SK-N-DZ (cell line): ENCODE measurements around the gene GPR107.

ENCODE experiments used
- DNase-seq: peaks from one replicate; pipeline ENCODE4 v3.0.0-alpha.2; 2015; ENCODE audit warnings: low spot score

Gene GPR107

DNA sequence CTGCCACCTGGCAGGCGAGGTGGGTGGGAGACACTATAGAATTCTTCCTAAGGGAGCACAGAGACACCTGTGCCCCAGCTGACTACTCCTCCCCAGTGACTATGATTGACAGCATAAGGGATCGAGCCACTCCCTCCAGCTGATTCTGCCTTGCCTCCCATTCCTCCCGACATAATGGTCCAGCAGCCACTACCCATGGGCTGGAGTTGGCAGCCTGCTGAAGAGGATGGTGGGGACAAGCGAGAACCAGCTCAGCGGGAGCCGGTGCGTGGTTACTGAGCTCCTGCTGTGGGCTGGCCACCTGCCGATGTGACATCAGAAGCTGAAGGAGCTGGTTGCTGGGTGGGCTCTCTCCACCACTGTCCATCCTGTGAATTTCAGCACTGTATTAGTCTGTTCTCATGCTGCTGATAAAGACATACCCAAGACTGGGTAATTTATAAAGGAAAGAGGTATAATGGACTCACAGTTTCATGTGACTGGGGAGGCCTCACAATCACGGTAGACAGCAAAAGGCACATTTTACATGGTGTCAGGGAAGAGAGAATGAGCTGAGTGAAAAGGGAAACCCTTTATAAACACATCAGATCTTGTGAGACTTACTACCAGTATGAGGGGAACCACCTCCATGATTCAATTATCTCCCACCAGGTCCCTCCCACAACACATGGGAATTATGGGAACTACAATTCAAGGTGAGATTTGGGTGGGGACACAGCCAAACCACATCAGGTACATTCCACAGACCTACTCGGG lies 106.4 kb downstream of the GPR107 start:
- DNase-seq, result no peak

DNA sequence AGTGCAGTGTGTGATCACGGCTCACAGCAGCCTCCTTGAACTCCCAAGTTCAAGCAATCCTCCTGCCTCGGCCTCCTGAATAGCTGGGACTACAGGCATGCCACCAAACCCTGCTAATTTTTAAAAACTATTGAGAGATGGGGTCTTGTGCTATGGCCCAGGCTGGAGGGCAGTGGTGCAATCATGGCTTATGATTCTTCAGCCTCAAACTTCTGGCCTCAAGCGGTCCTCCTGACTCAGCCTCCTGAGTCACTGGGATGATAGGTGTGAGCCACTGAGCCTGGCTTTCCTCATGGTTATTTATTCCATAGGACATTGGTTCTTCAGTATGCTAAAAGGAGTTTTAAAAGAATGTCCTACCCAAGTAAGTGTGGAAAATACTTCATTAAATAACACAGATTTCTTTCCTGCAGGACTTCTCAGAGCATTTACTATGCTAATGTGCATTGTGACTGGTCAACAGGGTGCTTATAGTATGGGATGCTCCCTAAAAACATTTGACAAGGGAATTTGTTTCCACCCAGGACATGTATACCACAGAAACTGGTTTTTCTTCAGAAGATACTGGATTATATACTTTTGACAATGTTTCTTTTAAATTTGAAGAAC lies 107.3 kb downstream of the GPR107 start:
- DNase-seq, result no peak

DNA sequence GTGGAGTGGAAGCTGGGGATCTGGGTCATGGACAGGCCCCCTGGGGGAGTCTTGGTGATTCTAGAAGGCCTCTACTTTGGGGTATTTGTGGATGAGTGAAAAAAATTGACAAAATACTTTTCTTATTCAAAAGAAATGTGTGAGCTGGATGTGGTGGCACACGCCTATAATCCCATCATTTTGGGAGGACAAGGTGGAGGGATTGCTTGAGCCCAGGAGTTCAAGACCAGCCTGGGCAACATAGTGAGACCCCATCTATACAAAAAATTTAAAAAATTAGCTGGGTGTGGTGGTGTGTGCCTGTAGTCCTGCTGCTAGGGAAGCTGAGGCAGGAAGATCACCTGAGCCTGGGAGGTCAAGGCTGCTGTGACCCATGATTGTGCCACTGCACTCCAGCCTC lies 111.9 kb downstream of the GPR107 start:
- no peak for DNase-seq

DNA sequence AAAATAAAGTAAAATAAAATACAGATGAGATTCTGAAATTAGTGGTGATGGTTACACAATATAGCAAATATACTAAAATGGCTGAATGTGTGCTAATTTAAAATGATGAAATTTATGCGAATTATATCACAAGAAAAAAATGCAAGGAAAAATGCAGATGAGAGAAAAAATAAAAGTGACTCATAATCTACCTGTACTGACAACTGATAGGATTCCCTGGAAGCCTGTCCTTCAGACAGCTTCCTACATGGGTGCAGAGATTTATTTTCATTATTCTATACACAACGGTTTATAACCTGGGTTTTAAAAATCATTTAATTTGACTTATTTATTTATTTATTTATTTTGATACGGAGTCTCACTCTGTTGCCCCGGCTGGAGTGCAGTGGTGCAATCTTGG lies 112.7 kb downstream of the GPR107 start:
- no peak for DNase-seq

DNA sequence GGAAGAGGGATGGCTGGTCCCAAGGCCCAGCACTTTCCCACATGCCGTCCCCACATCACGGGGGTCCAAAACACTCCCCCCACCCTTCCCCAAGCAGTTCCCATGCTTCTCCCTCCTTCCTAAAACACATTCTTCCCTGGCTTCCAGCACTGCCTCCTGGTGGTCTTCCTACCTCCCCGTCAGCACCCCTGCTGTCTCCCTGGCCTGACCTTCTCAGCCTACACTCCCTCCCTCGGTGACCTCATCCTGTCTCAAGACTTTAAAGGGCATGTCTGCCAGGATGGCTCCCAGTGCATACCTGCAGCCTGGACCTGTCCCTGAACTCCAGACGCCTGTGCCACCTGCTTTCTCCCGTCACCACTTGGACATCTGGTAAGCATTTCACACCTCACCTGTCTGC lies 114.2 kb downstream of the GPR107 start:
- no peak for DNase-seq

DNA sequence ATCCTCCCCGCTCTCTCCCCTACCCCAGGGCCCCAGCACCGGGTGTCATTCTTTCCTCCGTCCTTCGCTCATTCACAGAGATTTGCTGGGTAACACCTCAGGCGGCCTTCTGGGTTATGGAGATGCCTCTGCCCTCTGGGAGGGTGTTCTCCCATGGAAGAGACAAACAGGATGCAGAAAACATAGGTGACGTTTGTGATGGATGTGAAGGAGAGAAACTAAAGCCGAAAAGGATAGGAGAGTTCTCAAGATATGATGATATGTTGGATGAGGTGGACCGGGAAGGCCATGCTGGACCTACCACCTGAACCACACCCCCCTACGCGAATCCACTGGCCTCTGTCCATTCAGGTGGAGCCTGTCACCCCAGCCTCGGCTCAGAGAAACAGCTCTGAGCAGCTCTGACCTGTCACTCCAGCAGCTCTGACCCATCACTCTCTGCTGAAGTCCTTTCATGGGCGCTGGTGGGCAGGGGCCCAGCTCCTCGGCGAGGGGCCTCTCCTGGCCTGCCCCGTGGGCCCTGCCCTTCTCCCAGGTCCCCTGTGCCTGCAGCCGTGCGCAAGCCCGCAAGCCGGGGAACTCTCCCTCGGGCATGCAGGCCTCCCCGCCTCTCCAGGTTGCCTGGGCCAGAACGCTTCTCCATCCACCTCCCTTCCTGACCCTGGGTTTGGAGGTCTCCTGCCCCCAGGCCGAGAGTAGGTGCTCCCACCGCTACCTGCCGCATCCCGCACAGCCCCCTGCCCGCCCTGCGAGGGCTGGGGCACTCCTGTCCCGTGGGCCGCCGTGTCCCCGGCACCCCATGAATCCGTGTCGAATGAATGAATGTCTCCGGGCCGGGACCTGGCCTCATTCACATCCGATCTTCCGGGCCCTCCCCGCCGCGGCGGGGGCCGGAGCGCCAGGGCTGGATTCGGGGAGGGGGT lies 117.8 kb downstream of the GPR107 start:
- peak; percentile 40 for DNase-seq

DNA sequence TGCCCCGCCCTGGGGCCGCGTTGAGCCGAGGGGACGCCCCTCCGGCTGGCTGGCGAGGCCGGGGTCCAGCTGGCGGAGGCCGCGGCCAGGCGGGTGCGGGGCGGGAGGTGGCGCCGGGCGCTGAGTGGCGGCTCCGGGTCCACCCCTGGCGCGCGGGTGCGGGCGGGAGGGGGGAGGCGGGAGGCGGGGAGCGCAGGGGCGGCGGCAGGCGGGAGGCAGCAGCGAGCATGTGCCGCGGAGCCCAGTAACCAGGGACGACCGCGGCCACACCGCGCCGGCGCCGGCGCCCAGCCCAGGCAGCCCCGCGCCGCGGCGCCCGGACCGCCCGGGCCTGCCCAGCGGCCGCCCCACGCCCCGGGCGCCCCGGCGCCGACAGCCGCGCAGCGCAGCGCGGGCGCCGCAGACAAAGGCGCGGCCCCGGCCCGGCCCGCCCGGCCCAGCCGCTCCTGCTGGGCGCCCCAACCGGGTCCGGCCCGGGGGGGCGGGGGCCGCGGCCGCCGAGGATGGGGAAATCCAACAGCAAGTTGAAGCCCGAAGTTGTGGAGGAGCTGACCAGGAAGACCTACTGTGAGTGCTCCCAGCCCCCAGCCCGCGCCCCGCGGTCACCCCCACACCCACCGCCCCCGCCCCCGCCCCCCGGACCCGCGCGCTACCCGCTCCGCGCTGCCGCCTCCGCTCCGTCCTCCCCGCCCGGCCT lies 118.6 kb downstream of the GPR107 start, which contains the start of gene NCS1:
TSS of gene NCS1 (plus strand) at position 244 of the 697 bp plus-strand sequence. CDS start at position 504, 260 bp downstream.
- peak; percentile 56 for DNase-seq

DNA sequence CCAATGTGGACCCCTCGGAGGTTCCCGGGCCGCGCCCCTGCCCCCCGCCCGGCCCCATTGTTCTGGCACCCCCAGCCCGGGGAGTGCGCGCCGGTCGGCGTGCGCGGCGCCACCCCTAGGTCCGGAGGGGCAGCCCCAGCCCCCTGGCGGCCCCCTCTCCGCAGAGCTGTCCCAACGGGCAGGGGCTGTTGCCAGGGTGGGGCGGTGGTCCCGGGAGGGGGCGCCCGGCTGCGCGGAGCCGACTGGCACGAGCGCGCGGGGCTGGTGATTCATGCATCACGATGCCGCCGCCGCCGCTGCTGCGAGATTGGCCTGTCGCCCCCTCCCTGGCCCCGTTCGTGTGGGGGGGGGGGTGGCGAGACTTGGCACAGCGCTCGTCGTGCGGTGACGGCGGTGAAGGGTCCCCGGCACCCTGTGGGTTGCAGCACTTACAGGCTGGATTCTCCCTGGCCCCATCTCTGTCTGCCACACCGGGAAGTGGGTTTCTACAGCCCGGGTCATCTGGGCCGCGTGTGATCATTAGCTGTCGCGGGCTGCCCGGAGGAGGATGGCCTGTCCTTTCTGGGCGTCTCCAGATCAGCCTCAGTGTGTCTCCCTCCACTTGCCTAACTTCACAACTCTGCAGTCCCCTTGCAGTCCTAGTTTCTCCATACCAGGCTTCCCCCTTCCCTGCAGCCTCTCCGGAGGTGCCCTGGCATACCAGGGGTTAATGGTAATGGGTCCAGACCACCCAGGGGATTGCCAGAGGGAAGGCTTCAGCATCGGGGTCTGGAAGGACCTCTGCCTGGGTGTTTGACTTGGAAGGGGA lies 119.4 kb downstream of the GPR107 start:
- DNase-seq, result no peak

DNA sequence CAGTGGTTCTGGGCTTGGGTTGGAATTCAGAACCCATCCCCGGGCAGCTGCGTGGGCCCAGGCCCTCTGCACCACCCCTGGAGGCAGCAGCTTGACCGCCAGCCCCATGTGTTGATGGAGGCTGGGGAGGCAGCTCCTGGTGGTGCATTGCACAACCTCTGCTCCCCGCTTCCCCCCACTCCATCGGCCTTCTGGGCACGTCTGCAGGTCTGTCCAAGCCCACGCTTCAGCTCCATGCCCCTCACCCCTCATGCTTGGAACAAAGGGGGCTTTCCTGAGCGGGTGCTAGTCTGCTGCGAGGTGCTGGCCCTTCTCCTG lies 119.9 kb downstream of the GPR107 start:
- no peak for DNase-seq

DNA sequence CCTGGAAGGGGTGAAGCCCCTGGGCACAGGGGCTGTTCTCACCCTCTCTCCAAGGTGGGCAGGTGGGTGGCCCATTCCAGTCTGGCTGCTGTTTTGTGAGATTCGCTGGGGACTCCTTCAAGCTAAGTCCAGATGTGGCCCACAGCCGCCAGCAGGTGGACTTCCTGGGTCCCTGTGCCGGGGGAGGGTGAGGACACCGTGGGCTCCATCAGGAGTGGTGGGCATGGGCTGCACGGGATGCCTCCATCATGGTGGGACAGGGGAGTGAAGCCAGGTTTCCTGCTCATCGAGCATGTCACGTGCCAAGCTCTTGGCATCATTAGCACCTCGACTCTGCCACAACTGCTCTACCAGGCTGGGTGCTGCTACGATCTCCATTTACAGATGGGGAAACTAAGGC lies 120.3 kb downstream of the GPR107 start:
- DNase-seq, result no peak

DNA sequence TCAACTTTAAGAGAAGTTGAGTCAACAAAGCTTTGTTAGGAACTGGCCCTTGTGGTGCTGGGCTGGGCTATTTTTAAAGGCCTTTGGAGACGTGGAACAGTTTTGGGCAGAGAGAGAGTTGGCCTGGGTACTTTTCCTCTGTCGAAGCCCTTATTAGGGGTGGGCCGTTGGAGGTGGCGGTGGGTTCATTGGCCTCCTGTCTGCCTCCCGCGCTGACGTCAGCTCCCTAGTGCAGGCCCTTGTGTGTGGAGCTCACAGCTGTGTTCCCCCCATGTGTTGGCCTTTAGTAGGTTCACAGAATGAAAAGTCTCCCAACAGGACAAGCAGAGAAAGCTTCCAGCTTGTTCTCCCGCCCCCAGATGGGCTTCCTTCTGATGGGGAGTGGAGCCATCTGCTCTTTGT lies 121.2 kb downstream of the GPR107 start:
- no peak for DNase-seq

DNA sequence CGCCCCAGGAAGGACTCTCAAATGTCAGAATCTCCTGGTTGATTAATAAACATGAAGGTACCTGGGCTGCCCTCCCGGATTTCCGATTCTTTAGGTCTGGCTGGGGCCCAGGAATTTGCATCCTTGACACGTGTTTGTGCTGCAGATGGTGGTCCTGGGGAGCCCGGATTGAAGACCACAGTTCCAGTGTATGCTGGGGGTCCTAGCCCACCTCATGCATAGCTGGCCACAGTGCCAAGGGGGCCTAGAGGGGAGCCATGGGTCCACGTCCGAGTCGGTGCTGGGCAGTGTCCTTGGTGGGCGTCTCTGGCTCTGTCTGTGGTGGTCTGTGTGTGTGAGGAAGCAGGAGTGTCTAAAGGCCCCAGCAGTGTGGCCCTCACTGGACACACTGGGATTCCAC lies 121.6 kb downstream of the GPR107 start:
- DNase-seq, result no peak

DNA sequence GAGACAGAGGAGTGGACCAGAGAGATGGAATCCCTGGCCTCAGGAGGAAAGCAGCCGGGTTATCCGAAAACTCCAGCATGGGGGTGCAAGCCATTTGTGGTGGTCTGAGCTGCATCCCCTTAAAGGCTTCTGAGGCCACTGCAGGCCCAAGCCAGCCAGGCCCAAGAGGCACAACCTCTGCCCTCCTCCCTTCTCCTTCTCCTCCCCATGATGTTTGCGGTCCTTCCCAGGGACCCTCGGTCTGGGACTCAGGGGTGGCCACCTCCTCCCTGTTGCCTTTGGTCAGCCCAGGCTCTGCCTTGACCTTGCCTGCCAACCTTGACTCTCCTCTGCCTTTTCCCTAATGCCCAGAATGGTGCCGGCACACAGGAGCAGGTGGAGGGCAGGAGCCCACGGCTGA lies 123.1 kb downstream of the GPR107 start:
- DNase-seq, result no peak

DNA sequence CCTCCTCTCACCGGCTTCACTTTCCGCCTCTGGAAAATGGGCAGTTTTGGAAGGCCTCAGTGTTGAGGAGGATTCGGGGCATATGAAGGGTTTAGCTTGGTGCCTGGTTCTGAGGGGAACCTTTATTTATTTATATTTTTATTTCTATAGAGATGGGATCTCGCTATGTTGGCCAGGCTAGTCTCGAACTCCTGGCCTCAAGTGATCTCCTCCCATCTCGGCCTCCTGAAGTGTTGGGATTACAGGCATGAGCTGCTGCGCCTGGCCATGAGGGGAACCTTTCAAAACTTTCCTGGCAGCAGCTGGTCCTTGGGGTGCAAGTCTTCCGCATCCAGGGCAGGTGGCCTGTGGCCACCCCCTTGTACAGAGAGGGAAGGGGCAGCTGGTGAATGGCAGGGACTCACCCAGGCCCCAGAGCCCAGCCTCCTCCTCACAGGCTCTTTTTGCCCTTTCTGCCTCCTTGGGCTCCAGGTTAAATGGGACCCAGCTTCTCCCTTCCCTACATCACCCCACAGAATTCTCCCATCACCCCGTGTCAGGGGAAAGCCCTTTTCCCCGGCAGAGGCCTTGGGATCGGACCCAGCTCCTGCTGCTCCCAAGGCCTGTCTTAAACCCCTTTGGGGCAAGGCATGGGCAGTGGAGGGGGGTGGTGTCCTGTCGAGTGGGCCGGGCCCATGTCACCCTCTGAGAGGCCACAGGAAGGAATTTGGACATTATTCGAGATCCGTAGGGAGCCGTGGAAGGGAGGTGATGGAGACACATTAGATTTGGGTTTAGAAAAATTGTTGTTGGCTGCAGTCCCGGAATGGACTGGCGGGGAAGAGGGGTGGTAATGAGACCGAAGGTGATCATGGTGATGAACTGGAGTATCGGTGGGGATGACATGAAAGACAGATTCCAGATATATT lies 124.4 kb downstream of the GPR107 start:
- DNase-seq, result no peak

DNA sequence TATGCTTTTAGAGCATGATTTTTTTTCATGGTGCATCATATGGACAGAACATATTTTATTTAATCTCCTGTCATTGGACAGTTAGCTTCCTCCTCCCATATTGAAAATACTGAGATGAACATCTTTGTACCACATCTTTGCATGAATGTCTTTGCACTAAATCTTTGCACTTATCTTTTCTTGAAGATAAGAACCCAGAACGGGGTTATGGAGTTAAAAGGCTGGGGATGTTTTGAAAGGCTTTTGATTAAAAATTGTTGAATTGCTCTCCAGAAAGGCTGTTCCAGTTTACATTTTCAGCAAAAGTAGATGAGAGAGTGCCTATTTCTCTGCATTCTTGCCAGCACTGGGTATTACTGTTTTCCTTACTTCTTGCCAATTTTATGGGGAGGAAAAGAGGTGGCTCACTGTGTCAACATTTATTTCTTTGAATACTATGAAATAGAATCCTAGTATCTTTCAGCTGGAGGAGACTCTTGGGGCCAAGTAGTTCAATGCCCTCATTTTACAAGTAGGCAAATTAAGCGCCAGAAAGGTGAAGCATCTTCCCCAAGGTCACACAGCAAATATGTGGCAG lies 125.7 kb downstream of the GPR107 start:
- DNase-seq, result no peak

DNA sequence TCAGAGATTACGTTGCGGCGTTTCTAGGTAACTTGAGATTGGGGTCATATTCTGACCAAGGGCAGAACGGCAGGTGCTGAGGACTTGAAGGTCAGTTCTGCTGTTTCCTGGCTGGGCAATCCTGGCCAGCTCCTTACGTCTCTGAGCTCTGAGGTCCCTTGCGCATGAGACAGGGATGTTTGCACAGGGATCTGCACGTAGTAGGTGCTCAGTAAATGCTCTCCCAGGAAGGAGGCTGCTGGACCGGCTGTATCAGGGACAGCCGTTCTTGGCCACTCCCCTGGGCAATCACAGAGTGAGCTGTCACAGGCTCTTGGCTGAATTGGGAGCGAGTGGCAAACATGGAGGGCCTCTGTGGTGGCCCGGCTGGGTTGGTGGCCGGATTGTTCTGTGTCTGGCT lies 126.8 kb downstream of the GPR107 start:
- DNase-seq, result no peak

DNA sequence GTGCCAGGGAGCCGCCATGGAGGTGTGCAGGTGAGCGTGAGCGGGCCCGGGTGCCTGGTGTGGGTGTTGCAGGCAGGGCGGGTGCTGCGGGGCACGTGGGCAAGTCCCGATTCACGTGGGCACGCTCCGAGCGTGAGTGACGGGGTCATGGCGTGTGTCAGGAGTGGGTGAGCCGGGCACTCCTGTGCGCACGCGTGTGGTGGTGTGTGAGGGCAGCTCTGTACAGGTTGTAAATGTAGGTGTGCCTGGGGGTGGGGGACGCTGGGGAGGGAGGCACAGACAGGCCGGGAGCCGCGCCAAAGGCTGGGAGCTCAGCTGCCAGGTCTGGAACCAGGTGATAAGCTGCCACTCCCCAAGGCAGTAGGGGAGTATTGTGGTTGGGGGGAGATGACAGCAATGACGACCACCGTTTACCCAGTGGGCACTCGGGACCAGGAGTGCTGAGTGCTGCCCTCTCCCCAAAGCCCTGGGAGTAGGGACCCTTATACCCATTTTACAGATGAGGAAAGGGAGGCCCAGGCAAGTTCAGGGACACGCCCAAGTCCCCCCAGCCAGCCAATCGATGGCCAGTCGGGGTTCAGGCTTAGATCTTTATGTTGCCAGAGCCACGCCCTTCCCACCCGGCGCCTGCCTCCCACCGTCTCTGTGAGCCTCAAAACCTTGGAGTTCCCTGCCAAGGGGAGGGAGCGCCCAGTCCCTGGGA lies 128.1 kb downstream of the GPR107 start:
- DNase-seq, result no peak

DNA sequence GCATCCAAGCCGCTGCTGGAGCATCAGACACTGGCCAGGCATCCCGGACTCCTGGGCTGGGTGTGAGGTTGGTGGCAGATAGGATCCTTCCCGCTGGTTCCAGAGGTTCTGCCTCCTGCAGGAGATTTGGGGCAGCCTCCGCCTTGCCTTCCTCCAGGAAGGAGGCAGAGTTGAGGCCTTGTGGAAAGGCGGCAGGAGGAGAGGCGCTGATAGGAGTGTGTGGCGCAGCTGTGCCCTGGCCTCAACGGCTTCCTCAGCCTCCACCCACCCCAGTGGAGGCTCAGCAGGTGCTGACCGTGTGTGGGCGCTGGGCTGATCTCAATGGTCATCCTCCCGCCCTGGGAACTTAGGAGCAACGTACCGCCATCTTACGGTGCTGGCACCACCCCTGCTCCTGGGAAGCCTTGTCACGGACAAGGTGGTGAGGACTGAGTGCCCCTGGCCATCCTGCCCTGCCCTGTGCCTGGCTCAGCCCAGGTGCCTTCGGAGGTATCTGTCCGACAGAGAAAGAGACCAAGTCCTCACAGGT lies 128.7 kb downstream of the GPR107 start:
- no peak for DNase-seq
